Heart right ventricle (tissue), 16 donors: ENCODE measurements around the gene SYS1. TPM values are rescaled to one million over a fixed set of nuclear protein-coding genes. Genes with fewer than 3 reads are reported as not detected.
A peak's percentile ranks its signal among the peaks of the same experiment; 100 is the strongest.

Source experiments
- ATAC-seq, 8 donors: fragments of 200-7000 bp; cut with Tn5 transposase; one replicate each; pipeline ENCODE4 v1.9.1; 2020; ENCODE audit warnings: mild to moderate bottlenecking in 8 of 8, moderate library complexity in 8 of 8, moderate number of reproducible peaks in 1 of 8
- DNase-seq, 2 donors: peaks; one replicate each; pipeline ENCODE4 v3.0.0-alpha.2; 2020
- H3K27ac ChIP-seq, 10 donors: fragments of 200-600 bp; sonication (generic) in 2 of 10; one replicate each; pipeline versions ENCODE4 v1.5.0 to v1.8.0; 2020 to 2022; ENCODE audit warnings: mild to moderate bottlenecking in 3 of 10
- H3K27me3 ChIP-seq, 7 donors: fragments of 200-600 bp; one replicate each; pipeline ENCODE4 v1.8.0; 2021 to 2022; ENCODE audit warnings: mild to moderate bottlenecking in 2 of 7
- H3K36me3 ChIP-seq, 9 donors: fragments of 200-600 bp; sonication (generic) in 1 of 9; one replicate each; pipeline versions ENCODE4 v1.5.0 to v1.8.0; 2020 to 2022; ENCODE audit warnings: mild to moderate bottlenecking in 2 of 9
- H3K4me1 ChIP-seq, 9 donors: fragments of 200-600 bp; sonication (generic) in 1 of 9; one replicate each; pipeline versions ENCODE4 v1.5.0 to v1.8.0; 2020 to 2022; ENCODE audit warnings: mild to moderate bottlenecking in 4 of 9
- H3K4me3 ChIP-seq, 10 donors: fragments of 200-600 bp; sonication (generic) in 2 of 10; one replicate each; pipeline versions ENCODE4 v1.5.0 to v1.8.0; 2020 to 2022; ENCODE audit warnings: mild to moderate bottlenecking in 7 of 10, moderate library complexity in 2 of 10
- H3K9me3 ChIP-seq, 11 donors: fragments of 200-600 bp in 10 of 11; sonication (generic) in 2 of 11; one replicate each; pipeline versions ENCODE4 v1.5.0 to v1.8.0; 2013 to 2022; ENCODE audit warnings: mild to moderate bottlenecking in 2 of 11, control low read depth in 1 of 11, moderate library complexity in 1 of 11
- CTCF ChIP-seq, 9 donors: fragments of 200-600 bp; sonication (generic) in 2 of 9; IDR thresholded peaks; one replicate each; pipeline versions ENCODE4 v1.5.0 to v1.8.0; 2021 to 2022; ENCODE audit warnings: antibody characterized with exemption in 9 of 9, mild to moderate bottlenecking in 5 of 9, moderate library complexity in 1 of 9
- WGBS, 2 donors: extraction: QIAGEN DNeasy Blood & Tissue Kit; methylation state at CpG; one replicate each; pipeline ENCODE4 v1.1.7; 2013; ENCODE audit warnings: inconsistent platforms in 1 of 2; 5-methylcytosine and 5-hydroxymethylcytosine counted together
- intact Hi-C, 10 donors: fragments of 100-400 bp; cut with DNase I; formaldehyde crosslinking; loops; one replicate each; pipeline versions ENCODE4 v1.11.1 to v1.14.2; 2022
- long read RNA-seq, 3 donors: library from polyadenylated mRNA; unstranded; transcript quantifications; one replicate each; pipeline ENCODE4 v2.0.0, GENCODE V29; 2020 to 2021
- polyA plus RNA-seq, 2 donors: library from polyadenylated mRNA; stranded (reverse); fragments of 200-250 nt; gene quantifications; one replicate each; pipeline ENCODE4 v1.2.3, GENCODE V29; 2013
- total RNA-seq, 10 donors: library from RNA; stranded (reverse); fragmentation: NEBNext Ultra II Directional in 3 of 10; extraction: Animal tissue kit (Norgen Biotek cat#: 25700) in 3 of 10; gene quantifications; one replicate each; pipeline versions ENCODE4 v1.2.1 to v1.2.4, GENCODE V29; 2021 to 2023
- donor health status: Arrhythmogenic right ventricular cardiomyopathy.
- donor health status: ischemic (EF 13 %, LVEDD 7.1; RV severe dilation, severe dysfunction).
- donor health status: healthy with polysubstance abuse.
- donor health status: DM: no; HTN: yes; CAD: no.
- donor health status: DM: no; HTN: no; CAD: no.
- donor health status: ischemic (EF 25% LVEDD 6.9; RV normal size, moderate dysfunction).
- donor health status: ischemic (EF 25% LVEDD 5.7; RV mildly dilated, moderate dysfunction).
- donor health status: healthy.
- donor health status: DM: yes; HTN: yes; CAD: no.
- donor health status: Ischemic cardiomyopathy.
- donor health status: ischemic (EF 35%, LVEDD 5.7; RV mildly dilated, moderate dysfunction).
- donor health status: nonischemic (EF 11% LVEDD 7.7; RV severe dilation, severe dysfunction).
- donor health status: DM: yes; HTN: yes; CAD: no.
- donor health status: PGD.
- donor health status: ischemic (EF 29% LVEDD 5.4; RV normal size, mild dysfunction).
- donor health status: nonischemic (EF 23%, LVEDD 6.1; RV moderate dilation, normal function).

SYS1 gene
- 10 to 100 TPM; 13.9 to 27.9 (median 18.2) TPM for total RNA-seq
- 10 to 100 TPM; 11.7 to 34.5 TPM for polyA plus RNA-seq
- long read RNA-seq, donor 1, transcript SYS1-201 (4 exons, 2,862 nt) = major isoform, 35 of 39 reads
- long read RNA-seq, donor 1, partial matches to known transcripts = 0 of 39 reads
- long read RNA-seq, donor 1, other reads (novel, unspliced or antisense) = 2 of 39 reads
- long read RNA-seq, donor 2, transcript SYS1-201 (4 exons, 2,862 nt) = major isoform, 22 of 23 reads
- long read RNA-seq, donor 2, partial matches to known transcripts = 0 of 23 reads
- long read RNA-seq, donor 2, other reads (novel, unspliced or antisense) = 1 of 23 reads
- long read RNA-seq, donor 3, transcript SYS1-201 (4 exons, 2,862 nt) = major isoform, 112 of 121 reads
- long read RNA-seq, donor 3, partial matches to known transcripts = 1 of 121 reads
- long read RNA-seq, donor 3, other reads (novel, unspliced or antisense) = 3 of 121 reads

- intact Hi-C loops = loop anchor here in 4 of 10 donors (1.0 to 5.0 kb wide), 5 partner anchors 41 to 74 kb away; partner anchors contain the start of gene PIGT (in 1 of the 4)
- H3K27me3 ChIP-seq = no peaks in the 10 kb centered on the region
- peaks cover 10 to 79% (median 37%) of the 10 kb centered on the region in 9 donors for H3K4me1 ChIP-seq
- WGBS, 2 donors = 0% methylated on average over 55 of the region's 55 CpGs
- peaks cover 0 to 34% (median 17%) of the 10 kb centered on the region in 9 donors for H3K36me3 ChIP-seq
- H3K9me3 ChIP-seq = no peaks in the 10 kb centered on the region
- TF ChIP-seq CTCF (IDR thresholded peaks at IDR 0.05) = peak; percentile 75 to 95 (median 93)
- DNase-seq (peak; percentile 99), ATAC-seq (peak; percentile 92 to 96 (median 94))
- H3K4me3 ChIP-seq = peak within 1 kb of the TSS; percentile 60 to 84 (median 70)
- peak within 1 kb of the TSS; percentile 86 to 97 (median 96) for H3K27ac ChIP-seq
Observed at GRCh38 chr20:45362804-45363610, at the start of gene SYS1. SYS1 (plus strand) TSS chr20:45363156; CDS start chr20:45363532, 376 bp downstream.

GRCh38 chr20:45313943-45314342, 49.0 kb upstream of the SYS1 start:
- Histone ChIP-seq H3K9me3 (no peaks in the 10 kb centered on the region), H3K4me3 (no peak overlapping the region), H3K27me3 (peaks cover 0 to 81% (median 59%) of the 10 kb centered on the region in 7 donors), H3K27ac (no peak overlapping the region), H3K4me1 (peaks cover 0 to 5% (median 0%) of the 10 kb centered on the region in 9 donors), H3K36me3 (no peaks in the 10 kb centered on the region)
- 81 to 83% methylated on average over 11 of the region's 11 CpGs for WGBS, 2 donors
- DNase-seq (no peak), ATAC-seq (no peak)
- intact Hi-C loops = no loop called here
- TF ChIP-seq CTCF (IDR thresholded peaks at IDR 0.05) = no peak

- Histone ChIP-seq H3K4me3 (no peak overlapping the region), H3K27me3 (peaks cover 0 to 69% (median 59%) of the 10 kb centered on the region in 7 donors), H3K9me3 (no peaks in the 10 kb centered on the region), H3K4me1 (peaks cover 0 to 14% (median 4%) of the 10 kb centered on the region in 9 donors), H3K27ac (no peak overlapping the region), H3K36me3 (no peaks in the 10 kb centered on the region)
- DNase-seq = no peak
- intact Hi-C loops = loop anchor here in 5 of 10 donors (2.0 to 5.0 kb wide), 5 partner anchors 122 to 457 kb away; no protein-coding TSS in a partner anchor
- WGBS, 2 donors = 86 to 88% methylated on average over 4 of the region's 4 CpGs
- no peak for TF ChIP-seq CTCF (IDR thresholded peaks at IDR 0.05)
- ATAC-seq = no peak
Observed at GRCh38 chr20:45315672-45316071, 47.3 kb upstream of the SYS1 start.
